Lower lobe of right lung (tissue), 2 donors: ENCODE data around the gene LRIG1. TPM values are rescaled to one million over a fixed set of nuclear protein-coding genes. Genes with fewer than 3 reads are reported as not detected.

ENCODE experiments used
- ATAC-seq, 2 donors: fragments of 200-7000 bp; cut with Tn5 transposase; one replicate each; pipeline ENCODE4 v1.9.1; 2020 to 2022; ENCODE audit warnings: mild to moderate bottlenecking in 2 of 2, moderate library complexity in 2 of 2
- DNase-seq: peaks from one replicate; pipeline ENCODE4 v3.0.0-alpha.2; 2020
- H3K27ac ChIP-seq: fragments of 200-600 bp; one replicate; pipeline ENCODE4 v1.8.0; 2022
- H3K27me3 ChIP-seq: fragments of 200-600 bp; one replicate; pipeline ENCODE4 v1.8.0; 2022; ENCODE audit warnings: low read depth
- H3K36me3 ChIP-seq: fragments of 200-600 bp; one replicate; pipeline ENCODE4 v1.8.0; 2022; ENCODE audit warnings: mild to moderate bottlenecking
- H3K4me1 ChIP-seq: fragments of 200-600 bp; one replicate; pipeline ENCODE4 v1.8.0; 2022
- H3K4me3 ChIP-seq: fragments of 200-600 bp; one replicate; pipeline ENCODE4 v1.8.0; 2022; ENCODE audit warnings: mild to moderate bottlenecking
- H3K9me3 ChIP-seq: fragments of 200-600 bp; one replicate; pipeline ENCODE4 v1.8.0; 2022
- CTCF ChIP-seq: fragments of 200-600 bp; IDR thresholded peaks from one replicate; pipeline ENCODE4 v1.8.0; 2022; ENCODE audit warnings: antibody characterized with exemption, mild to moderate bottlenecking
- intact Hi-C: fragments of 100-400 bp; cut with DNase I; formaldehyde crosslinking; loops from one replicate; pipeline ENCODE4 v1.11.0; 2022
- total RNA-seq: library from RNA; stranded (reverse); fragmentation: NEBNext Ultra II Directional; extraction: Animal tissue kit (Norgen Biotek cat#: 25700); gene quantifications from one replicate; pipeline ENCODE4 v1.2.1, GENCODE V29; 2021
- donor health status: DM: no; HTN: yes; CAD: no; lungs with severe emphysema.

Gene LRIG1
- total RNA-seq, 1 donor from 2014 or later: 54.2 TPM

- H3K9me3 ChIP-seq: no peaks in the 10 kb centered on the region
- no peak for TF ChIP-seq CTCF
- no peaks in the 10 kb centered on the region for H3K27me3 ChIP-seq
- no peak overlapping the region for H3K4me3 ChIP-seq
- no peaks in the 10 kb centered on the region for H3K36me3 ChIP-seq
- ATAC-seq (no peak), DNase-seq (no peak)
- peaks cover 31% of the 10 kb centered on the region for H3K4me1 ChIP-seq
- intact Hi-C loops: no loop called here
- peak overlapping the region; percentile 73 for H3K27ac ChIP-seq
These were observed 57.6 kb downstream of the LRIG1 start for GRCh38 chr3:66443118-66443803.

GRCh38 chr3:66442254-66443117 lies 58.3 kb downstream of the LRIG1 start:
- intact Hi-C loops: no loop called here
- no peak for TF ChIP-seq CTCF

GRCh38 chr3:66441692-66442091 lies 59.1 kb downstream of the LRIG1 start:
- intact Hi-C loops: no loop called here
- Histone ChIP-seq H3K4me3 (no peak overlapping the region), H3K9me3 (no peaks in the 10 kb centered on the region), H3K27me3 (no peaks in the 10 kb centered on the region), H3K4me1 (peaks cover 31% of the 10 kb centered on the region), H3K27ac (peak overlapping the region; percentile 13), H3K36me3 (no peaks in the 10 kb centered on the region)
- no peak for DNase-seq
- ATAC-seq: no peak
- TF ChIP-seq CTCF: no peak

More at GRCh38 chr3:66442254-66443117, 58.3 kb downstream of the LRIG1 start:
- ATAC-seq: peak; percentile 85 to 87
- H3K4me3 ChIP-seq: peak overlapping the region; percentile 11
- no peaks in the 10 kb centered on the region for H3K27me3 ChIP-seq
- no peaks in the 10 kb centered on the region for H3K36me3 ChIP-seq
- H3K27ac ChIP-seq: peak overlapping the region; percentile 73
- DNase-seq: peak; percentile 61
- no peaks in the 10 kb centered on the region for H3K9me3 ChIP-seq
- peaks cover 31% of the 10 kb centered on the region for H3K4me1 ChIP-seq

- no peaks in the 10 kb centered on the region for H3K9me3 ChIP-seq
- intact Hi-C loops: no loop called here
- H3K27ac ChIP-seq: peak overlapping the region; percentile 13
- H3K4me3 ChIP-seq: no peak overlapping the region
- no peak for DNase-seq
- H3K27me3 ChIP-seq: no peaks in the 10 kb centered on the region
- TF ChIP-seq CTCF: no peak
- ATAC-seq: no peak
- H3K36me3 ChIP-seq: no peaks in the 10 kb centered on the region
- peaks cover 31% of the 10 kb centered on the region for H3K4me1 ChIP-seq
These were observed 59.7 kb downstream of the LRIG1 start for GRCh38 chr3:66441129-66441528.

- Histone ChIP-seq H3K27ac (no peak overlapping the region), H3K4me1 (peaks cover 31% of the 10 kb centered on the region), H3K27me3 (no peaks in the 10 kb centered on the region), H3K4me3 (no peak overlapping the region), H3K36me3 (no peaks in the 10 kb centered on the region), H3K9me3 (no peaks in the 10 kb centered on the region)
- TF ChIP-seq CTCF: no peak
- intact Hi-C loops: no loop called here
- no peak for ATAC-seq
- DNase-seq: no peak
These were observed 61.0 kb downstream of the LRIG1 start for GRCh38 chr3:66439666-66440344.
